Measurements from ENCODE around the gene ODF2.
"Not testable (repeated sequence)": the region's sequence is repeated elsewhere in the genome, so short reads cannot be mapped to it uniquely, and the experiment has no call there.

ODF2 gene

GRCh38 chr9:128495804-128496417, 40.1 kb downstream of the ODF2 start:
- H3K4me1 ChIP-seq (ENCODE audit: insufficient read depth, insufficient read length) = peaks cover 6% of the 10 kb centered on the region
- H3K9me3 ChIP-seq (ENCODE audit: insufficient read depth, low read length) = no peaks in the 10 kb centered on the region
- no peak for TF ChIP-seq YY1 (IDR thresholded peaks at IDR 0.05; ENCODE audit: insufficient read depth, insufficient read length)
- no peak for TF ChIP-seq SUZ12 (IDR thresholded peaks at IDR 0.05; ENCODE audit: extremely low read depth, insufficient read depth, insufficient read length)
- TF ChIP-seq ZNF274 (IDR thresholded peaks at IDR 0.05; ENCODE audit: low read depth, low read length) = no peak
- no peak overlapping the region for H3K9ac ChIP-seq (ENCODE audit: insufficient read length, low read depth)
- H3K36me3 ChIP-seq (ENCODE audit: insufficient read depth, insufficient read length, low read length) = peaks cover 74% of the 10 kb centered on the region
- no peak overlapping the region for H3K4me3 ChIP-seq (ENCODE audit: insufficient read length, low read depth)
- no peak for DNase-seq (ENCODE audit: low read depth, low spot score)
- no peaks in the 10 kb centered on the region for H3K27me3 ChIP-seq (ENCODE audit: insufficient read depth, insufficient read length)

- H3K36me3 ChIP-seq (ENCODE audit: insufficient read depth, insufficient read length, low read length) = peaks cover 76% of the 10 kb centered on the region
Observed at GRCh38 chr9:128497824-128498610, 42.2 kb downstream of the ODF2 start.

GRCh38 chr9:128498911-128499310, 43.1 kb downstream of the ODF2 start:
- peaks cover 70% of the 10 kb centered on the region for H3K36me3 ChIP-seq (ENCODE audit: insufficient read depth, insufficient read length, low read length)
- DNase-seq (ENCODE audit: low read depth, low spot score) = no peak
- H3K27me3 ChIP-seq (ENCODE audit: insufficient read depth, insufficient read length) = no peaks in the 10 kb centered on the region
- no peak overlapping the region for H3K4me3 ChIP-seq (ENCODE audit: insufficient read length, low read depth)
- no peaks in the 10 kb centered on the region for H3K9me3 ChIP-seq (ENCODE audit: insufficient read depth, low read length)
- H3K9ac ChIP-seq (ENCODE audit: insufficient read length, low read depth) = no peak overlapping the region
- TF ChIP-seq SUZ12 (IDR thresholded peaks at IDR 0.05; ENCODE audit: extremely low read depth, insufficient read depth, insufficient read length) = no peak
- no peak for TF ChIP-seq YY1 (IDR thresholded peaks at IDR 0.05; ENCODE audit: insufficient read depth, insufficient read length)
- no peak for TF ChIP-seq ZNF274 (IDR thresholded peaks at IDR 0.05; ENCODE audit: low read depth, low read length)
- H3K4me1 ChIP-seq (ENCODE audit: insufficient read depth, insufficient read length) = peaks cover 6% of the 10 kb centered on the region

More at GRCh38 chr9:128497824-128498610, 42.2 kb downstream of the ODF2 start:
- H3K4me1 ChIP-seq (ENCODE audit: insufficient read depth, insufficient read length) = peaks cover 6% of the 10 kb centered on the region
- H3K9ac ChIP-seq (ENCODE audit: insufficient read length, low read depth) = no peak overlapping the region
- no peaks in the 10 kb centered on the region for H3K9me3 ChIP-seq (ENCODE audit: insufficient read depth, low read length)
- H3K4me3 ChIP-seq (ENCODE audit: insufficient read length, low read depth) = no peak overlapping the region
- no peak for DNase-seq (ENCODE audit: low read depth, low spot score)
- no peaks in the 10 kb centered on the region for H3K27me3 ChIP-seq (ENCODE audit: insufficient read depth, insufficient read length)
- TF ChIP-seq YY1 (IDR thresholded peaks at IDR 0.05; ENCODE audit: insufficient read depth, insufficient read length) = no peak
- TF ChIP-seq SUZ12 (IDR thresholded peaks at IDR 0.05; ENCODE audit: extremely low read depth, insufficient read depth, insufficient read length) = no peak
- TF ChIP-seq ZNF274 (IDR thresholded peaks at IDR 0.05; ENCODE audit: low read depth, low read length) = no peak

GRCh38 chr9:128499920-128500319, 44.1 kb downstream of the ODF2 start:
- no peak for TF ChIP-seq YY1 (IDR thresholded peaks at IDR 0.05; ENCODE audit: insufficient read depth, insufficient read length)
- no peak for TF ChIP-seq SUZ12 (IDR thresholded peaks at IDR 0.05; ENCODE audit: extremely low read depth, insufficient read depth, insufficient read length)
- TF ChIP-seq ZNF274 (IDR thresholded peaks at IDR 0.05; ENCODE audit: low read depth, low read length) = no peak

GRCh38 chr9:128503415-128503825, 47.6 kb downstream of the ODF2 start:
- H3K9ac ChIP-seq (ENCODE audit: insufficient read length, low read depth); H3K4me3 ChIP-seq (ENCODE audit: insufficient read length, low read depth): not testable (repeated sequence)
- H3K36me3 ChIP-seq (ENCODE audit: insufficient read depth, insufficient read length, low read length) = peaks cover 38% of the 10 kb centered on the region

More at GRCh38 chr9:128499920-128500319, 44.1 kb downstream of the ODF2 start:
- peaks cover 6% of the 10 kb centered on the region for H3K4me1 ChIP-seq (ENCODE audit: insufficient read depth, insufficient read length)
- no peaks in the 10 kb centered on the region for H3K27me3 ChIP-seq (ENCODE audit: insufficient read depth, insufficient read length)
- H3K36me3 ChIP-seq (ENCODE audit: insufficient read depth, insufficient read length, low read length) = peaks cover 59% of the 10 kb centered on the region
- H3K4me3 ChIP-seq (ENCODE audit: insufficient read length, low read depth) = no peak overlapping the region
- no peaks in the 10 kb centered on the region for H3K9me3 ChIP-seq (ENCODE audit: insufficient read depth, low read length)
- H3K9ac ChIP-seq (ENCODE audit: insufficient read length, low read depth) = no peak overlapping the region
- DNase-seq (ENCODE audit: low read depth, low spot score) = no peak

GRCh38 chr9:128503870-128504269, 48.1 kb downstream of the ODF2 start:
- no peaks in the 10 kb centered on the region for H3K9me3 ChIP-seq (ENCODE audit: insufficient read depth, low read length)
- peak overlapping the region; percentile 80 for H3K9ac ChIP-seq (ENCODE audit: insufficient read length, low read depth)
- no peaks in the 10 kb centered on the region for H3K27me3 ChIP-seq (ENCODE audit: insufficient read depth, insufficient read length)
- TF ChIP-seq SUZ12 (IDR thresholded peaks at IDR 0.05; ENCODE audit: extremely low read depth, insufficient read depth, insufficient read length) = no peak
- TF ChIP-seq YY1 (IDR thresholded peaks at IDR 0.05; ENCODE audit: insufficient read depth, insufficient read length) = no peak
- TF ChIP-seq ZNF274 (IDR thresholded peaks at IDR 0.05; ENCODE audit: low read depth, low read length) = no peak
- no peak for DNase-seq (ENCODE audit: low read depth, low spot score)
- peaks cover 6% of the 10 kb centered on the region for H3K4me1 ChIP-seq (ENCODE audit: insufficient read depth, insufficient read length)
- H3K36me3 ChIP-seq (ENCODE audit: insufficient read depth, insufficient read length, low read length) = peaks cover 36% of the 10 kb centered on the region
- peak overlapping the region; percentile 92 for H3K4me3 ChIP-seq (ENCODE audit: insufficient read length, low read depth)

More at GRCh38 chr9:128503415-128503825, 47.6 kb downstream of the ODF2 start:
- H3K9me3 ChIP-seq (ENCODE audit: insufficient read depth, low read length); H3K27me3 ChIP-seq (ENCODE audit: insufficient read depth, insufficient read length); H3K4me1 ChIP-seq (ENCODE audit: insufficient read depth, insufficient read length); DNase-seq (ENCODE audit: low read depth, low spot score): not testable (repeated sequence)
